ENCODE measurements around the gene SMIM35.

DNA sequence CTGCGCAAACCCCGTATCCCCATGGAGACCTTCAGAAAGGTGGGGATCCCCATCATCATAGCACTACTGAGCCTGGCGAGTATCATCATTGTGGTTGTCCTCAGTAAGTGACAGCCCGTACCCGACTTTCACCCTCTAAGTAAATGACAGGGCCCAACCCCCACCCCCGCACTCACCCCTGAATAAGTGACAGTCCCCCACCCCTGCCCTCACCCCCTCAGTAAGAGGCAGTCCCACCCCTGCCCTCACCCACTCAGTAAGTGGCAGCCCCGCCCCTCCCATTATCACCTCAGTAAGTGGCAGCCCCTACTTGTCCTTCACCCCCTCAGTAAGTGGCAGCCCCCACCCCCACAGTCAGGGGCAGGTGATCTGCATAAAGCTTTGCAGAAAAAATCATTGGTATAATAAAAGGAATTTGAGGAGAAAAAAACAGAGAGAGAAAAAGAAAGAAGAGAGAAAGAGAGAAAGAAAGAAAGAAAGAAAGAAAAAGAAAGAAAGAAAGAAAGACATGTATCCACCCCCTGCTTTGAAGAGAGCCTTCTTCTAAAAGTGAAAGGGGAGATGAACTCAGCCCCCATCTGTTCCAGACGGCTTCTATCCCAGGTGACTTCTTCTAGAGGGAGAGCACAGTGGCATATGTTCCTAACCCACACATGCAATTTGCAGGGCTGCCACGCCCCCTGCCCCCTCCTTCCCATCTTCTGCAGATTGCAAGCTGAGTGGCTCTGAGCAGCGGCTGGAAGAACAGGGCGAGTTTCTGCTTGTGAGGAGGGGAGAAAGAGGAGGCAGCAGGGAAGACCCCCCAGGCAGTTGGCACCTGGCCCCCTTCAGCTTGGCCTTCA, 12.5 kb upstream of the SMIM35 start:
- TF ChIP-seq, protein P1, sequence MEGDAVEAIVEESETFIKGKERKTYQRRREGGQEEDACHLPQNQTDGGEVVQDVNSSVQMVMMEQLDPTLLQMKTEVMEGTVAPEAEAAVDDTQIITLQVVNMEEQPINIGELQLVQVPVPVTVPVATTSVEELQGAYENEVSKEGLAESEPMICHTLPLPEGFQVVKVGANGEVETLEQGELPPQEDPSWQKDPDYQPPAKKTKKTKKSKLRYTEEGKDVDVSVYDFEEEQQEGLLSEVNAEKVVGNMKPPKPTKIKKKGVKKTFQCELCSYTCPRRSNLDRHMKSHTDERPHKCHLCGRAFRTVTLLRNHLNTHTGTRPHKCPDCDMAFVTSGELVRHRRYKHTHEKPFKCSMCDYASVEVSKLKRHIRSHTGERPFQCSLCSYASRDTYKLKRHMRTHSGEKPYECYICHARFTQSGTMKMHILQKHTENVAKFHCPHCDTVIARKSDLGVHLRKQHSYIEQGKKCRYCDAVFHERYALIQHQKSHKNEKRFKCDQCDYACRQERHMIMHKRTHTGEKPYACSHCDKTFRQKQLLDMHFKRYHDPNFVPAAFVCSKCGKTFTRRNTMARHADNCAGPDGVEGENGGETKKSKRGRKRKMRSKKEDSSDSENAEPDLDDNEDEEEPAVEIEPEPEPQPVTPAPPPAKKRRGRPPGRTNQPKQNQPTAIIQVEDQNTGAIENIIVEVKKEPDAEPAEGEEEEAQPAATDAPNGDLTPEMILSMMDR (IDR thresholded peaks at IDR 0.05), result no peak
- TF ChIP-seq POLR2AphosphoS5 (IDR thresholded peaks at IDR 0.05) (no peak), EP300 (IDR thresholded peaks at IDR 0.05) (no peak), POLR2A (IDR thresholded peaks at IDR 0.05) (no peak)
